IMR-90 (cell line): ENCODE data around the gene PHF14. TPM values are rescaled to one million over a fixed set of nuclear protein-coding genes. Genes with fewer than 3 reads are reported as not detected.

ENCODE experiments used
- ATAC-seq: fragments of 200-7000 bp; cut with Tn5 transposase; 2 replicates; pipeline ENCODE4 v1.9.1; 2020; ENCODE audit warnings: low read depth, mild to moderate bottlenecking, moderate library complexity
- BruUV-seq: library from RNA; stranded (reverse); fragments of 400-500 nt; replicated peaks from 2 replicates; lab custom pipeline; 2021; lab: Mats Ljungman, UMichigan
- CTCF ChIA-PET: fragments of 300-600 bp; formaldehyde crosslinking; extraction: SDS; loops from one replicate; lab custom pipeline; 2021; ENCODE audit warnings: antibody characterized with exemption; lab: Yijun Ruan, JAX
- POLR2A ChIA-PET: fragments of 300-600 bp; sonication (Branson Sonifier 250); formaldehyde crosslinking; loops from one replicate; lab custom pipeline; 2022; ENCODE audit warnings: antibody characterized with exemption; ENCODE audit not compliant: unreplicated experiment; lab: Charles Lee
- DNase-seq: peaks from one replicate; pipeline ENCODE4 v3.0.0; 2013
- H2AFZ ChIP-seq: replicated peaks from 2 replicates; pipeline ENCODE3; 2013; ENCODE audit warnings: low read length, mild to moderate bottlenecking; ENCODE audit not compliant: poor library complexity
- H2AK5ac ChIP-seq: 2 replicates; pipeline ENCODE4 v1.6.1; 2013; ENCODE audit warnings: low read depth, low read length, inconsistent platforms
- H2AK9ac ChIP-seq: replicated peaks from 2 replicates; pipeline ENCODE3; 2013; ENCODE audit warnings: mild to moderate bottlenecking, low read depth, low read length, moderate library complexity; ENCODE audit not compliant: poor library complexity
- H2BK120ac ChIP-seq: 2 replicates; pipeline ENCODE4 v1.6.1; 2013; ENCODE audit warnings: low read depth, low read length, inconsistent platforms
- H2BK15ac ChIP-seq: 3 replicates; pipeline ENCODE4 v1.6.1; 2013; ENCODE audit warnings: low read depth, low read length, inconsistent platforms
- H2BK20ac ChIP-seq: 2 replicates; pipeline ENCODE4 v1.6.1; 2013; ENCODE audit warnings: low read depth, mild to moderate bottlenecking, inconsistent platforms, low read length, moderate library complexity
- H2BK5ac ChIP-seq: 2 replicates; pipeline ENCODE4 v1.6.1; 2013; ENCODE audit warnings: mild to moderate bottlenecking, low read depth, low read length, inconsistent platforms; ENCODE audit not compliant: poor library complexity, severe bottlenecking
- H3K14ac ChIP-seq: replicated peaks from 2 replicates; pipeline ENCODE4 v1.6.1; 2013; ENCODE audit warnings: low read depth, low read length, inconsistent platforms
- H3K18ac ChIP-seq: 2 replicates; pipeline ENCODE4 v1.6.1; 2013; ENCODE audit warnings: low read depth, low read length, control low read depth
- H3K23ac ChIP-seq: 2 replicates; pipeline ENCODE4 v1.6.1; 2013; ENCODE audit warnings: low read depth, low read length, inconsistent platforms
- H3K27ac ChIP-seq: 2 replicates; pipeline ENCODE4 v1.5.1; 2013; ENCODE audit warnings: mild to moderate bottlenecking, control low read depth, low read length; ENCODE audit not compliant: insufficient read depth
- H3K27me3 ChIP-seq: 2 replicates; pipeline ENCODE4 v1.6.1; 2013; ENCODE audit warnings: low read length; ENCODE audit not compliant: control insufficient read depth, insufficient read depth
- H3K36me3 ChIP-seq: 2 replicates; pipeline ENCODE4 v1.6.1; 2013; ENCODE audit warnings: low read length, mixed read lengths; ENCODE audit not compliant: control insufficient read depth, insufficient read depth
- H3K4ac ChIP-seq: 2 replicates; pipeline ENCODE4 v1.6.1; 2013; ENCODE audit warnings: low read depth, low read length, inconsistent platforms
- H3K4me1 ChIP-seq: 2 replicates; pipeline ENCODE4 v1.6.1; 2013; ENCODE audit warnings: low read length, mixed read lengths; ENCODE audit not compliant: control insufficient read depth, insufficient read depth
- H3K4me2 ChIP-seq: 2 replicates; pipeline ENCODE4 v1.6.1; 2013; ENCODE audit warnings: low read depth, mild to moderate bottlenecking, control low read depth, low read length, moderate library complexity
- H3K4me3 ChIP-seq: 2 replicates; pipeline ENCODE4 v1.5.1; 2013; ENCODE audit warnings: low read depth, mild to moderate bottlenecking, control low read depth, low read length, moderate library complexity; ENCODE audit not compliant: insufficient read depth
- H3K56ac ChIP-seq: 2 replicates; pipeline ENCODE4 v1.6.1; 2013; ENCODE audit warnings: low read length, inconsistent platforms; ENCODE audit not compliant: insufficient read depth; ENCODE audit errors: extremely low read depth
- H3K79me1 ChIP-seq, 2 experiments: 2 replicates each; pipeline ENCODE4 v1.6.1; 2013; ENCODE audit warnings: low read length in 2 of 2, inconsistent platforms in 1 of 2, low read depth in 1 of 2
- H3K9ac ChIP-seq: 2 replicates; pipeline ENCODE4 v1.6.1; 2013; ENCODE audit warnings: low read depth, low read length, control low read depth
- H3K9me1 ChIP-seq: 2 replicates; pipeline ENCODE4 v1.6.1; 2013; ENCODE audit warnings: low read length, inconsistent platforms; ENCODE audit not compliant: insufficient read depth
- H3K9me3 ChIP-seq: 2 replicates; pipeline ENCODE4 v1.6.1; 2013; ENCODE audit warnings: low read length; ENCODE audit not compliant: control insufficient read depth, insufficient read depth
- H4K20me1 ChIP-seq: 2 replicates; pipeline ENCODE4 v1.6.1; 2013; ENCODE audit warnings: low read length, inconsistent platforms; ENCODE audit not compliant: insufficient read depth
- H4K5ac ChIP-seq: 2 replicates; pipeline ENCODE4 v1.6.1; 2013; ENCODE audit warnings: mild to moderate bottlenecking, low read depth, low read length, control low read depth
- H4K8ac ChIP-seq, 2 experiments: 2 replicates each; pipeline ENCODE4 v1.6.1; 2013; ENCODE audit warnings: low read depth in 2 of 2, low read length in 2 of 2, control low read depth in 1 of 2, inconsistent platforms in 1 of 2
- H4K91ac ChIP-seq: 2 replicates; pipeline ENCODE4 v1.6.1; 2013; ENCODE audit warnings: low read depth, low read length, inconsistent platforms; ENCODE audit not compliant: insufficient read depth
- BHLHE40 ChIP-seq: fragments of 150-350 bp; IDR thresholded peaks from 2 replicates; pipeline ENCODE4 v1.6.1; 2016; ENCODE audit warnings: mild to moderate bottlenecking, low read depth, low read length
- CEBPB ChIP-seq: IDR thresholded peaks from 2 replicates; pipeline ENCODE4 v1.6.1; 2012; ENCODE audit warnings: low read depth, low read length, improper control_type of control experiment
- FOS ChIP-seq: fragments of 150-350 bp; IDR thresholded peaks from 2 replicates; pipeline ENCODE4 v1.6.1; 2016; ENCODE audit warnings: low read depth, low read length
- MAZ ChIP-seq: IDR thresholded peaks from 2 replicates; pipeline ENCODE4 v1.6.1; 2012; ENCODE audit warnings: low read depth, mild to moderate bottlenecking, low read length, improper control_type of control experiment, moderate library complexity, borderline replicate concordance
- MXI1 ChIP-seq: IDR thresholded peaks from 2 replicates; pipeline ENCODE4 v1.6.1; 2012; ENCODE audit warnings: low read depth, mild to moderate bottlenecking, low read length, moderate library complexity, borderline replicate concordance
- NFE2L2 ChIP-seq: fragments of 150-350 bp; IDR thresholded peaks from 2 replicates; pipeline ENCODE4 v1.6.1; 2016; ENCODE audit warnings: low read depth, mild to moderate bottlenecking, low read length
- POLR2A ChIP-seq: IDR thresholded peaks from 2 replicates; pipeline ENCODE4 v1.6.1; 2012; ENCODE audit warnings: mild to moderate bottlenecking, low read depth, low read length
- RAD21 ChIP-seq: IDR thresholded peaks from 2 replicates; pipeline ENCODE4 v1.6.1; 2012; ENCODE audit warnings: low read length, improper control_type of control experiment
- RCOR1 ChIP-seq: IDR thresholded peaks from 2 replicates; pipeline ENCODE4 v1.6.1; 2012; ENCODE audit warnings: mild to moderate bottlenecking, low read length, improper control_type of control experiment; ENCODE audit not compliant: insufficient replicate concordance
- SMC3 ChIP-seq: fragments of 150-350 bp; IDR thresholded peaks from 2 replicates; pipeline ENCODE4 v1.6.1; 2016; ENCODE audit warnings: low read depth, mild to moderate bottlenecking, antibody characterized with exemption, low read length, moderate library complexity
- WGBS, 2 experiments: methylation state at CpG; one replicate each; pipeline versions ENCODE4 v1.1.5 to v1.1.7; 2013; ENCODE audit warnings: missing lambda C conversion rate in 2 of 2; ENCODE audit not compliant: insufficient read length in 1 of 2; ENCODE audit errors: extremely low coverage in 2 of 2; 5-methylcytosine and 5-hydroxymethylcytosine counted together
- dilution Hi-C: fragments of 300-500 bp; cut with HindIII; formaldehyde crosslinking; loops from one replicate; pipeline ENCODE4 v1.14.3; 2018; ENCODE audit warnings: low sequenced_read_pairs; ENCODE audit not compliant: unreplicated experiment
- in situ Hi-C: fragments of 300-500 bp; cut with MboI; formaldehyde crosslinking; loops from 3 replicates; pipeline ENCODE4 v1.14.3; 2019; ENCODE audit warnings: low sequenced_read_pairs, inconsistent platforms, mixed read lengths
- intact Hi-C: fragments of 100-400 bp; cut with micrococcal nuclease; formaldehyde crosslinking; loops from 2 replicates; pipeline ENCODE4 v1.10.0; 2022
- polyA plus RNA-seq, 3 experiments: library from polyadenylated mRNA; depleted of rRNA; stranded (reverse); fragments of >200 nt; gene quantifications; 2 replicates each; pipeline ENCODE4 v1.2.3, GENCODE V29; 2012; ENCODE audit warnings: low replicate concordance in 1 of 3
- total RNA-seq: library from RNA; depleted of rRNA; stranded (reverse); fragments of >200 nt; gene quantifications from 2 replicates; pipeline ENCODE4 v1.2.3, GENCODE V29; 2012
- TF ChIP-seq, protein P1 (sequence below): fragments of 150-350 bp; IDR thresholded peaks from 2 replicates; pipeline ENCODE4 v1.6.1; 2016; ENCODE audit warnings: low read depth, mild to moderate bottlenecking, low read length, moderate library complexity, borderline replicate concordance

Gene PHF14
- total and polyA plus RNA-seq, 2 of the 4 experiments (the other 2 are of a cell fraction), result 8.7 to 17.2 TPM

DNA sequence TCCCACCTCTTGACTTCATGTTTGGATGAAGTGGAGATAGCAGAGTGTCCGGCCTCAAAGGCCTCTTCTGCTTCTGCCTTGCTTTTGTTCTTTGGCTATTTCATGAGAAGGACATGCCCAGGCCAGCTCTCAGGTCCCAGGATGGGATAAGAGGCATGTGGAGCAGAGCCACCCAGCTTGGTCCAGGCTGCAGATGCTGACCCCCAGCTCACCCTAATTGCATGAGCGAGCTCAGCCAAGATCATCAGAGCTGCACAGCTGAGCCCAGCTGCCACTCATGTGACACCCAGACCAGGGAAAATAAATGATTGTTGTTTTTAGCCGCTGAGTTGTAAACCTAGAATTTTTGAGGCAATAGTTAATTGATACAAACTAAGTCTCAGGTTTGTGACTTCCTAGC is 230.0 kb downstream of the PHF14 start:
- ChIA-PET POLR2A (no interaction called here), CTCF (no interaction called here)
- Histone ChIP-seq H3K56ac (no peak overlapping the region), H3K36me3 (no peaks in the 10 kb centered on the region), H3K9me3 (no peaks in the 10 kb centered on the region), H2AFZ (no peak overlapping the region), H3K4ac (no peak overlapping the region), H4K91ac (no peak overlapping the region), H3K23ac (no peak overlapping the region), H3K27ac (no peak overlapping the region), H2AK5ac (no peak overlapping the region), H3K4me2 (no peak overlapping the region), H2BK5ac (no peak overlapping the region), H3K9ac (no peak overlapping the region), H2BK20ac (no peak overlapping the region), H3K79me1 (no peaks in the 10 kb centered on the region), H3K9me1 (no peaks in the 10 kb centered on the region), H4K8ac (no peak overlapping the region), H2AK9ac (no peak overlapping the region), H3K14ac (no peak overlapping the region), H3K27me3 (no peaks in the 10 kb centered on the region; the same call in 1 of the 2 replicates), H2BK15ac (no peak overlapping the region), H4K5ac (no peak overlapping the region), H2BK120ac (no peak overlapping the region), H4K20me1 (no peaks in the 10 kb centered on the region), H3K18ac (no peak overlapping the region), H3K4me1 (no peaks in the 10 kb centered on the region), H3K4me3 (no peak overlapping the region)
- in situ Hi-C loops (no loop called here), intact Hi-C loops (no loop called here), dilution Hi-C loops (no loop called here)
- DNase-seq, result no peak
- no TSS peak for BruUV-seq
- no CpG with 5 or more reads among the region's 3 CpGs for WGBS, 2 experiments
- TF ChIP-seq BHLHE40 (no peak), RAD21 (no peak), CEBPB (no peak), RCOR1 (no peak), SMC3 (no peak), FOS (no peak), NFE2L2 (no peak), MXI1 (no peak), POLR2A (no peak), MAZ (no peak)
- TF ChIP-seq, protein P1, sequence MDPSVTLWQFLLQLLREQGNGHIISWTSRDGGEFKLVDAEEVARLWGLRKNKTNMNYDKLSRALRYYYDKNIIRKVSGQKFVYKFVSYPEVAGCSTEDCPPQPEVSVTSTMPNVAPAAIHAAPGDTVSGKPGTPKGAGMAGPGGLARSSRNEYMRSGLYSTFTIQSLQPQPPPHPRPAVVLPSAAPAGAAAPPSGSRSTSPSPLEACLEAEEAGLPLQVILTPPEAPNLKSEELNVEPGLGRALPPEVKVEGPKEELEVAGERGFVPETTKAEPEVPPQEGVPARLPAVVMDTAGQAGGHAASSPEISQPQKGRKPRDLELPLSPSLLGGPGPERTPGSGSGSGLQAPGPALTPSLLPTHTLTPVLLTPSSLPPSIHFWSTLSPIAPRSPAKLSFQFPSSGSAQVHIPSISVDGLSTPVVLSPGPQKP, result no peak
- ATAC-seq, result no peak
